Heart left ventricle (tissue), 16 donors: ENCODE measurements around the gene ARL13B. TPM values are rescaled to one million over a fixed set of nuclear protein-coding genes. Genes with fewer than 3 reads are reported as not detected.

Source experiments
- ATAC-seq, 4 donors: fragments of 200-7000 bp; cut with Tn5 transposase; one replicate each; pipeline ENCODE4 v1.9.1; 2020 to 2022; ENCODE audit warnings: moderate library complexity in 4 of 4, mild to moderate bottlenecking in 3 of 4, moderate number of reproducible peaks in 1 of 4
- DNase-seq, 5 donors: peaks; one replicate each; pipeline ENCODE4 v3.0.0-alpha.2; 2020
- H3K27ac ChIP-seq, 12 donors: fragments of 200-600 bp; sonication (generic) in 4 of 12; one replicate each; pipeline versions ENCODE4 v1.5.0 to v1.8.0; 2016 to 2022; ENCODE audit warnings: mild to moderate bottlenecking in 2 of 12
- H3K27me3 ChIP-seq, 9 donors: fragments of 200-600 bp; sonication (generic) in 2 of 9; one replicate each; pipeline versions ENCODE4 v1.5.1 to v1.8.0; 2016 to 2022; ENCODE audit warnings: mild to moderate bottlenecking in 3 of 9
- H3K36me3 ChIP-seq, 9 donors: fragments of 200-600 bp; sonication (generic) in 2 of 9; one replicate each; pipeline versions ENCODE4 v1.5.0 to v1.8.0; 2018 to 2022; ENCODE audit warnings: mild to moderate bottlenecking in 2 of 9
- H3K4me1 ChIP-seq, 12 donors: fragments of 200-600 bp; sonication (generic) in 4 of 12; one replicate each; pipeline versions ENCODE4 v1.5.0 to v1.8.0; 2016 to 2022; ENCODE audit warnings: mild to moderate bottlenecking in 3 of 12
- H3K4me3 ChIP-seq, 12 donors: fragments of 200-600 bp; sonication (generic) in 4 of 12; one replicate each; pipeline versions ENCODE4 v1.5.0 to v1.8.0; 2017 to 2022; ENCODE audit warnings: mild to moderate bottlenecking in 9 of 12, moderate library complexity in 4 of 12
- H3K9me3 ChIP-seq, 12 donors: fragments of 200-600 bp; sonication (generic) in 4 of 12; one replicate each; pipeline versions ENCODE4 v1.5.0 to v1.8.0; 2016 to 2022; ENCODE audit warnings: mild to moderate bottlenecking in 1 of 12
- POLR2A ChIP-seq, 2 donors: fragments of 450-650 bp; IDR thresholded peaks; one replicate each; pipeline ENCODE4 v1.6.1; 2017; ENCODE audit warnings: antibody characterized with exemption in 2 of 2, mild to moderate bottlenecking in 2 of 2, moderate library complexity in 2 of 2
- WGBS, 4 donors: extraction: QIAGEN DNeasy Blood & Tissue Kit in 2 of 4; methylation state at CpG; one replicate each; pipeline versions ENCODE4 v1.1.5 to v1.1.7; 2013 to 2018; 5-methylcytosine and 5-hydroxymethylcytosine counted together
- intact Hi-C, 10 donors: fragments of 100-400 bp; cut with DNase I; formaldehyde crosslinking; loops; one replicate each; pipeline versions ENCODE4 v1.11.1 to v1.14.2; 2022
- polyA plus RNA-seq, 2 donors: library from polyadenylated mRNA; stranded (reverse); fragments of 200-250 nt; gene quantifications; one replicate each; pipeline ENCODE4 v1.2.3, GENCODE V29; 2013
- total RNA-seq, 9 donors: library from RNA; depleted of rRNA in 2 of 9; stranded (reverse); fragments of >200 nt in 2 of 9; fragmentation: NEBNext Ultra II Directional in 3 of 9; extraction: Animal tissue kit (Norgen Biotek cat#: 25700) in 3 of 9; gene quantifications; one replicate each; pipeline versions ENCODE4 v1.1.0 to v1.2.4, GENCODE V29; 2016 to 2023
- TF ChIP-seq, protein P1 (sequence below), 12 donors: fragments of 200-600 bp; sonication (generic) in 4 of 12; IDR thresholded peaks; one replicate each; pipeline versions ENCODE4 v1.5.0 to v1.8.0; 2018 to 2022; ENCODE audit warnings: antibody characterized with exemption in 12 of 12, mild to moderate bottlenecking in 5 of 12
- donor health status: ischemic (EF 13 %, LVEDD 7.1; RV severe dilation, severe dysfunction).
- donor health status: healthy with polysubstance abuse.
- donor health status: DM: no; HTN: yes; CAD: no.
- donor health status: DM: no; HTN: no; CAD: no.
- donor health status: ischemic (EF 25% LVEDD 6.9; RV normal size, moderate dysfunction).
- donor health status: ischemic (EF 25% LVEDD 5.7; RV mildly dilated, moderate dysfunction).
- donor health status: healthy.
- donor health status: DM: yes; HTN: yes; CAD: no.
- donor health status: ischemic (EF 35%, LVEDD 5.7; RV mildly dilated, moderate dysfunction).
- donor health status: nonischemic (EF 11% LVEDD 7.7; RV severe dilation, severe dysfunction).
- donor health status: DM: yes; HTN: yes; CAD: no.
- donor health status: PGD.
- donor health status: ischemic (EF 29% LVEDD 5.4; RV normal size, mild dysfunction).
- donor health status: nonischemic (EF 23%, LVEDD 6.1; RV moderate dilation, normal function).

Gene ARL13B
- total and polyA plus RNA-seq, 11 donors: 1.7 to 9.0 (median 5.3) TPM

GRCh38 chr3:94065819-94066480 lies 86.0 kb downstream of the ARL13B start:
- DNase-seq: no peak
- Histone ChIP-seq H3K27ac (no peak overlapping the region), H3K9me3 (peaks cover 0 to 5% (median 0%) of the 10 kb centered on the region in 12 donors), H3K36me3 (peaks cover 0 to 20% (median 0%) of the 10 kb centered on the region in 9 donors), H3K4me1 (peaks cover 3 to 48% (median 22%) of the 10 kb centered on the region in 12 donors), H3K4me3 (no peak overlapping the region), H3K27me3 (no peaks in the 10 kb centered on the region)
- intact Hi-C loops: loop anchor here in 8 of 10 donors (5.0 to 10.0 kb wide), 4 partner anchors 64 to 161 kb away; no protein-coding TSS in a partner anchor
- TF ChIP-seq, protein P1, sequence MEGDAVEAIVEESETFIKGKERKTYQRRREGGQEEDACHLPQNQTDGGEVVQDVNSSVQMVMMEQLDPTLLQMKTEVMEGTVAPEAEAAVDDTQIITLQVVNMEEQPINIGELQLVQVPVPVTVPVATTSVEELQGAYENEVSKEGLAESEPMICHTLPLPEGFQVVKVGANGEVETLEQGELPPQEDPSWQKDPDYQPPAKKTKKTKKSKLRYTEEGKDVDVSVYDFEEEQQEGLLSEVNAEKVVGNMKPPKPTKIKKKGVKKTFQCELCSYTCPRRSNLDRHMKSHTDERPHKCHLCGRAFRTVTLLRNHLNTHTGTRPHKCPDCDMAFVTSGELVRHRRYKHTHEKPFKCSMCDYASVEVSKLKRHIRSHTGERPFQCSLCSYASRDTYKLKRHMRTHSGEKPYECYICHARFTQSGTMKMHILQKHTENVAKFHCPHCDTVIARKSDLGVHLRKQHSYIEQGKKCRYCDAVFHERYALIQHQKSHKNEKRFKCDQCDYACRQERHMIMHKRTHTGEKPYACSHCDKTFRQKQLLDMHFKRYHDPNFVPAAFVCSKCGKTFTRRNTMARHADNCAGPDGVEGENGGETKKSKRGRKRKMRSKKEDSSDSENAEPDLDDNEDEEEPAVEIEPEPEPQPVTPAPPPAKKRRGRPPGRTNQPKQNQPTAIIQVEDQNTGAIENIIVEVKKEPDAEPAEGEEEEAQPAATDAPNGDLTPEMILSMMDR (IDR thresholded peaks at IDR 0.05): no peak
- no peak for TF ChIP-seq POLR2A (IDR thresholded peaks at IDR 0.05)
- WGBS, 4 donors: 82 to 94% (median 84%) methylated on average over 1 of the region's 1 CpG
- no peak for ATAC-seq

DNA sequence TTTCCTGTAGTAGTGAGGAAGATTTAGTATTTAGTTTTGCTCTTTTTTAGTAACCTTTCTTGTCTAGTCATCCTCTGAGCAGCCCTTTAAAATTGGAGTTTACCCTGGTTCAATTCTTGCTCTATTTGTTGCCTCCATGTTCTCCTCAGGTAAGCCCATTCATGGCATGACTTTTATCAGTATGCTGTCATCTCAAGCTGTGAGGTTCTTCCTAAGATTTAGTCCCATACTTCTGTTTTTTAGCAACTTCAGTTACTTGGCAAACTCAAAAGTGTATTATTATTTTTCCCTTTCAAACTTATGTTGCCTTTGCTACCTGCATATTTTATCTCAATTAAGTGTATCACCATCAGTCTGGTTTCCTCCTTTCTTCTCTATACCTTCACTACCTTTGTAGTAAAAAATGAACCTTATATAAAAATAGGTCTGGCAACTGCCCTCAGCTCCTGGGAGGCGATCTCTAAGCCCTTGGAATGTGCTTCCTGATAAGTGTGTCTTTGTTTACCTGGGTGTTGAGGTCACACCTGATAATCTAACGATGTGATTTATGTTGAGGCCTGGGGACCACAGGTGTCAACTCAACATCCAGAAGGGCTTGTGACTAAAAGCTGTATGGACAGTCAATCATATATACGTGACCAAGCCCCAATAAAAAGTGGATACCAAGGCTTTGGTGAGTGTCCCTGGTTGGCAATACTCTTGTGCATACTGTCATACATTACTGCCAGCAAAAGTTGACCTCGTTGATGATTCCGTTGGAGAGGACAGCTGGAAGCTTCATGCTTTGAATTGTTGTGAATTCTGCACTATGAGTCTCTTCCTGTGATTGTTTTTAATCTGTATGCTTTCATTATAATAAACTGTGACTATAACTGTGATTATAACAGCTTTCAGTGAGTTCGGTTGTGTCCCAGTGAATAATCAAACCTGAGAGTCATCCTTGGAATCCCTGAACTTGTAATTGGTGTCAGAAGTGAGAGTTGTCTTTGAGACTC lies 86.8 kb downstream of the ARL13B start:
- TF ChIP-seq, protein P1 (IDR thresholded peaks at IDR 0.05): no peak
- no peak for TF ChIP-seq POLR2A (IDR thresholded peaks at IDR 0.05)
- peaks cover 3 to 44% (median 21%) of the 10 kb centered on the region in 12 donors for H3K4me1 ChIP-seq
- ATAC-seq: no peak
- no peak overlapping the region for H3K4me3 ChIP-seq
- intact Hi-C loops: loop anchor here in 8 of 10 donors (5.0 to 10.0 kb wide), 4 partner anchors 65 to 162 kb away; no protein-coding TSS in a partner anchor
- H3K27ac ChIP-seq: no peak overlapping the region
- H3K36me3 ChIP-seq: peaks cover 0 to 22% (median 3%) of the 10 kb centered on the region in 9 donors
- DNase-seq: no peak
- 59 to 73% (median 69%) methylated on average over 6 of the region's 6 CpGs for WGBS, 4 donors
- H3K27me3 ChIP-seq: no peaks in the 10 kb centered on the region
- peaks cover 0 to 5% (median 0%) of the 10 kb centered on the region in 12 donors for H3K9me3 ChIP-seq

DNA sequence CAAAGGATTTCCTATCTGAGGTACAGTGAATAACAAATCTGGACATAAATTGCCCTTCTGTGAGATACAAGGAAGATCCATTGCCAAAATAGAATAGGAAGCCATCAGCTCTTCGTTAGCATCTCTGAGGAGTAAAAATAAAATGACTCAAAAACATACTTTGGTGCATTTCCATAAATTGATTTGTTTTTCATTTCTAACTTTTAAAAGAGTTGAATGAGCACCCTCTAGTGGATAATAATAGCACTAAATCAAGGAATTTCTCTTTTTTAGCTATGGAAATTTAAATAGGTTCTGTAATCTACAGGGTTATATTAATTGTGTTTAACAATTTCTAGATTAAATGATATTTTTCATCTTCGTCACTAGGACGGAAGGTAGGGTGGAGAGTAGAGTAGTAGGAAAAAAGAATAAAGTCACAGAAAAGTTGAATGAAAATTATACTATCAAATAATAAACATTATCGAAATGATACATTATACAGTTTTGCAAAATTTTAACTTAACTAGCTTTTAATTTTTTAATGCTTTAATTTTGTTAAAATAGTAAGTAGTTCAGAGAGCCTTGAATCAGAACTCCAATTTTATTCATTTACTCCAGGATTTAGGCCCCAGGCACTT lies 89.3 kb downstream of the ARL13B start:
- intact Hi-C loops: loop anchor here (2.0 to 10.0 kb wide), 6 partner anchors 65 to 165 kb away; no protein-coding TSS in a partner anchor
- no peaks in the 10 kb centered on the region for H3K27me3 ChIP-seq
- H3K4me3 ChIP-seq: no peak overlapping the region
- no peak overlapping the region for H3K27ac ChIP-seq
- TF ChIP-seq, protein P1 (IDR thresholded peaks at IDR 0.05): peak; percentile 50 to 80 (median 68)
- TF ChIP-seq POLR2A (IDR thresholded peaks at IDR 0.05): no peak
- peaks cover 0 to 10% (median 0%) of the 10 kb centered on the region in 12 donors for H3K9me3 ChIP-seq
- ATAC-seq (no peak), DNase-seq (no peak)
- WGBS, 4 donors: 39 to 65% (median 53%) methylated on average over 4 of the region's 4 CpGs
- H3K36me3 ChIP-seq: peaks cover 0 to 35% (median 5%) of the 10 kb centered on the region in 9 donors
- peaks cover 0 to 30% (median 7%) of the 10 kb centered on the region in 12 donors for H3K4me1 ChIP-seq
